ENCODE measurements around the gene PDZD4.
A peak's percentile ranks its signal among the peaks of the same experiment; 100 is the strongest.

- TF ChIP-seq STAT1 (IDR thresholded peaks at IDR 0.05; ENCODE audit: unreplicated experiment) (no peak), CTCF (conservative IDR thresholded peaks at IDR 0.05; ENCODE audit: low read depth in 2 of 2) (no peak), EZH2phosphoT487 (IDR thresholded peaks at IDR 0.05; ENCODE audit: unreplicated experiment) (no peak), REST (IDR thresholded peaks at IDR 0.05; ENCODE audit: unreplicated experiment) (no peak), EZH2 (IDR thresholded peaks at IDR 0.05; ENCODE audit: low read depth, unreplicated experiment) (no peak), POLR2AphosphoS5 (IDR thresholded peaks at IDR 0.05; ENCODE audit: low read depth) (0 out of 2 replicates have a peak, but pooled peaks have one; percentile 11), ZNF114 (CRISPR knock-in tag; IDR thresholded peaks at IDR 0.05) (no peak), CREB1 (CRISPR knock-in tag; IDR thresholded peaks at IDR 0.05; ENCODE audit: low read depth) (no peak), JUNB (IDR thresholded peaks at IDR 0.05; ENCODE audit: unreplicated experiment) (no peak), ETS1 (IDR thresholded peaks at IDR 0.05) (no peak)
Observed at GRCh38 chrX:153800746-153801145, 29.6 kb downstream of the PDZD4 start.

Measured in GM23338 (cell line).